ENCODE results near the gene CALN1.
"Not testable (repeated sequence)": the region's sequence is repeated elsewhere in the genome, so short reads cannot be mapped to it uniquely, and the experiment has no call there.

The CALN1 gene

DNA sequence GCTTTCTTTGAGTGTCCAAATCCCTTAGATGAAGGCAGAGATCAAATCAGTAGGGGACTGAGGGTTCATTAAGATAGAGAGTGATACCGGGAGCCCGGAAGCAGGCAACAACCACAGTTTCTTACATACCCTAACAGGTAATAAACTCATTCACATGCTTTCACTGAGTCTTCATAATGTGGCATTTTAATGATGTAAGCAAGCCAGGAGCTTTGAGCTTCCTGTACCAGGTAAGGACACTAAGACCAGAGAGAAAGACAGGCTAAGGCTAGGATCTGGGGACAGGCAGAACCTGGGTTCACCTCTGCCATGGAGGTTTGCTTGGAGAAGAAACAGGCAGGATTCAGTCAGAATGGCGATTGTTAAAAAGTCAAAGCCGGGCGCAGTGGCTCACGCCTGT, 661.8 kb downstream of the CALN1 start:
- no peak for TF ChIP-seq EZH2phosphoT487 (IDR thresholded peaks at IDR 0.05; ENCODE audit: low read depth)
- TF ChIP-seq, protein P1, sequence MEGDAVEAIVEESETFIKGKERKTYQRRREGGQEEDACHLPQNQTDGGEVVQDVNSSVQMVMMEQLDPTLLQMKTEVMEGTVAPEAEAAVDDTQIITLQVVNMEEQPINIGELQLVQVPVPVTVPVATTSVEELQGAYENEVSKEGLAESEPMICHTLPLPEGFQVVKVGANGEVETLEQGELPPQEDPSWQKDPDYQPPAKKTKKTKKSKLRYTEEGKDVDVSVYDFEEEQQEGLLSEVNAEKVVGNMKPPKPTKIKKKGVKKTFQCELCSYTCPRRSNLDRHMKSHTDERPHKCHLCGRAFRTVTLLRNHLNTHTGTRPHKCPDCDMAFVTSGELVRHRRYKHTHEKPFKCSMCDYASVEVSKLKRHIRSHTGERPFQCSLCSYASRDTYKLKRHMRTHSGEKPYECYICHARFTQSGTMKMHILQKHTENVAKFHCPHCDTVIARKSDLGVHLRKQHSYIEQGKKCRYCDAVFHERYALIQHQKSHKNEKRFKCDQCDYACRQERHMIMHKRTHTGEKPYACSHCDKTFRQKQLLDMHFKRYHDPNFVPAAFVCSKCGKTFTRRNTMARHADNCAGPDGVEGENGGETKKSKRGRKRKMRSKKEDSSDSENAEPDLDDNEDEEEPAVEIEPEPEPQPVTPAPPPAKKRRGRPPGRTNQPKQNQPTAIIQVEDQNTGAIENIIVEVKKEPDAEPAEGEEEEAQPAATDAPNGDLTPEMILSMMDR (IDR thresholded peaks at IDR 0.05; ENCODE audit: low read depth, low read length): no peak
- no peaks in the 10 kb centered on the region for H3K36me3 ChIP-seq (replicated peaks; ENCODE audit: low read depth, low read length)

DNA sequence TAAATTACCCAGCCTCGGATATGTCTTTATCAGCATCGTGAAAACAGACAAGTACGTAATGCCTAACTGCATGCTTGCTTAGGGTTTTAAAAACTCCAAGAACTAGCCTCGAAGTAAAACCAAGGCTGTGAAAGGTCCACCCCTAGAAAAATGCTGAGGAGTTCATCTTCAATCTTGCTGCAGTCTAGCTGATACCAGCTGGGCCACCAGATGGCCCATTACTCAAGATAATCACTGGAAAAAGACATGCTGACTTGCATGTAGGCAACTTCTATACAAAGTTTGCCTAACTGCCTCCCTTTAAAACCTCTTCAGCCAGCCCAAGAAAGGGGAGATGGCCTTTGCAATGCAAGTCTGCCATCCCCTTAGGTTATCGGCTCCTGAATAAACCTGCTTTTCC, 666.1 kb downstream of the CALN1 start:
- Histone ChIP-seq H3K27ac (ENCODE audit: low read length) (no peak overlapping the region), H3K9me3 (ENCODE audit: insufficient read depth, low read length) (no peaks in the 10 kb centered on the region), H2AFZ (ENCODE audit: low read depth, low read length) (no peak overlapping the region), H4K20me1 (ENCODE audit: insufficient read depth, low read length) (no peaks in the 10 kb centered on the region), H3K36me3 (replicated peaks; ENCODE audit: low read depth, low read length) (no peaks in the 10 kb centered on the region), H3K9ac (ENCODE audit: low read length) (no peak overlapping the region), H3K4me2 (ENCODE audit: low read length) (no peak overlapping the region), H3K79me2 (ENCODE audit: low read length) (no peaks in the 10 kb centered on the region), H3K27me3 (ENCODE audit: low read depth, low read length) (no peaks in the 10 kb centered on the region), H3K4me1 (ENCODE audit: low read length) (no peaks in the 10 kb centered on the region), H3K4me3 (ENCODE audit: low read length) (no peak overlapping the region)
- no peak for TF ChIP-seq EZH2phosphoT487 (IDR thresholded peaks at IDR 0.05; ENCODE audit: low read depth)
- TF ChIP-seq, protein P1 (IDR thresholded peaks at IDR 0.05; ENCODE audit: low read depth, low read length): no peak

More for the DNA sequence above, 661.8 kb downstream of the CALN1 start:
- H3K4me3 ChIP-seq (ENCODE audit: low read length): no peak overlapping the region
- H3K9ac ChIP-seq (ENCODE audit: low read length): no peak overlapping the region
- no peaks in the 10 kb centered on the region for H3K27me3 ChIP-seq (ENCODE audit: low read depth, low read length)
- no peak overlapping the region for H3K4me2 ChIP-seq (ENCODE audit: low read length)
- H3K27ac ChIP-seq (ENCODE audit: low read length): no peak overlapping the region
- no peaks in the 10 kb centered on the region for H4K20me1 ChIP-seq (ENCODE audit: insufficient read depth, low read length)
- no peaks in the 10 kb centered on the region for H3K9me3 ChIP-seq (ENCODE audit: insufficient read depth, low read length)
- no peaks in the 10 kb centered on the region for H3K79me2 ChIP-seq (ENCODE audit: low read length)
- no peak overlapping the region for H2AFZ ChIP-seq (ENCODE audit: low read depth, low read length)
- no peaks in the 10 kb centered on the region for H3K4me1 ChIP-seq (ENCODE audit: low read length)

DNA sequence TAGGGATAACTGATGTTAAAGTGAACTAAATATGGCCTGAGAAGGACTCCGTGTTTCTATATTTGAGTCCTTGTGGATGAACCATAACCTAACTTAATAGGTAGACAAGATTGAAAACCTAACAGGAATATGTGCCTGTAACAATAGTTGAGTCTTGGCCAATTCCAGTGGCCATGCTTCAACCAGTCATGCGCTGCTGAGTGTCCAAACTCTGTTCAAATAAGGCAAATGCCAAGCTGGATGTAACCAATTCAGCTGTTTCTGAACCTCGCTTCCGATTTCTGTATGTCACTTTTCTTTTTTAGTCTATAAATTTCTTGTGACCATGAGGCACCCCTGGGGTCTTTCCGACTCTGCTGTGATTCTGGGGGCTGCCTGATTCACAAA, 672.0 kb downstream of the CALN1 start:
- H3K36me3 ChIP-seq (replicated peaks; ENCODE audit: low read depth, low read length): no peaks in the 10 kb centered on the region
- H3K9me3 ChIP-seq (ENCODE audit: insufficient read depth, low read length): no peaks in the 10 kb centered on the region
- no peak overlapping the region for H3K27ac ChIP-seq (ENCODE audit: low read length)
- no peak overlapping the region for H2AFZ ChIP-seq (ENCODE audit: low read depth, low read length)
- no peaks in the 10 kb centered on the region for H4K20me1 ChIP-seq (ENCODE audit: insufficient read depth, low read length)
- no peak for TF ChIP-seq EZH2phosphoT487 (IDR thresholded peaks at IDR 0.05; ENCODE audit: low read depth)
- TF ChIP-seq, protein P1 (IDR thresholded peaks at IDR 0.05; ENCODE audit: low read depth, low read length): no peak
- H3K4me1 ChIP-seq (ENCODE audit: low read length): no peaks in the 10 kb centered on the region
- H3K4me3 ChIP-seq (ENCODE audit: low read length): no peak overlapping the region
- no peaks in the 10 kb centered on the region for H3K79me2 ChIP-seq (ENCODE audit: low read length)
- H3K9ac ChIP-seq (ENCODE audit: low read length): no peak overlapping the region
- H3K27me3 ChIP-seq (ENCODE audit: low read depth, low read length): no peaks in the 10 kb centered on the region
- H3K4me2 ChIP-seq (ENCODE audit: low read length): no peak overlapping the region

DNA sequence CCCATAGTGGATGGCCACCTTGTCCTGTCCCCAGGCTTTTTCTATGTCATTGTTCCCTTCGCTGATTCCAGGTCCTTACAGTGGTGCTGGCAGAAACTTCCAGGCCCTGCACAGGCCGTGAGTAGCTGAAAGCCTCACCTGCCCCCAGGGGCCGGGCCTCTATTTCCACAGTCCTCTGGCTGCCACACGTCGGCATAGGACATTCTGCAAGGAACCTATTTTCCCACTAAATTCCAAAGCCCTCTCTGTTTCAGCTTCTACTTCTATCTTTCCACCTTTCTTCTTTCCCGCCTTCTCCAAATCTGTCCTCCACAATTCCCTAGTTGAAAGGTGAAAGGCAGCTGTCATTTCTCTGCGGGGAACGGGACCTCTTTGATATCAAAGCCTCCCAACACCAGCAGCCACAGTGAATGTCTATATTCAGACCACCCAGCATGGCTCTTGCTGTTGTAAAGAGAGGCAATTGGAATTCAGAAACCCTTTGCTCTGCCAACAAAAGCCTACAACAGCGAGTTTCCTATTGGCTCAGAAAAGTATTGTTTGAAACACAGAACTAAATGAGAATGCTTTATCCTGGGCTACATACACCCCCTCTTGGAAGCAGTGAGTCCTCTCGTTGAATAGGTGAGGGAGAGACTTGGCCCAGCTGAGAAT, 672.5 kb downstream of the CALN1 start:
- Histone ChIP-seq H3K9me3 (ENCODE audit: insufficient read depth, low read length) (no peaks in the 10 kb centered on the region), H3K4me1 (ENCODE audit: low read length) (no peaks in the 10 kb centered on the region), H3K79me2 (ENCODE audit: low read length) (no peaks in the 10 kb centered on the region), H4K20me1 (ENCODE audit: insufficient read depth, low read length) (no peaks in the 10 kb centered on the region), H3K27ac (ENCODE audit: low read length) (no peak overlapping the region), H3K27me3 (ENCODE audit: low read depth, low read length) (no peaks in the 10 kb centered on the region), H2AFZ (ENCODE audit: low read depth, low read length) (no peak overlapping the region), H3K4me3 (ENCODE audit: low read length) (no peak overlapping the region), H3K4me2 (ENCODE audit: low read length) (no peak overlapping the region), H3K36me3 (replicated peaks; ENCODE audit: low read depth, low read length) (no peaks in the 10 kb centered on the region), H3K9ac (ENCODE audit: low read length) (no peak overlapping the region)
- TF ChIP-seq, protein P1 (IDR thresholded peaks at IDR 0.05; ENCODE audit: low read depth, low read length): no peak
- TF ChIP-seq EZH2phosphoT487 (IDR thresholded peaks at IDR 0.05; ENCODE audit: low read depth): no peak

DNA sequence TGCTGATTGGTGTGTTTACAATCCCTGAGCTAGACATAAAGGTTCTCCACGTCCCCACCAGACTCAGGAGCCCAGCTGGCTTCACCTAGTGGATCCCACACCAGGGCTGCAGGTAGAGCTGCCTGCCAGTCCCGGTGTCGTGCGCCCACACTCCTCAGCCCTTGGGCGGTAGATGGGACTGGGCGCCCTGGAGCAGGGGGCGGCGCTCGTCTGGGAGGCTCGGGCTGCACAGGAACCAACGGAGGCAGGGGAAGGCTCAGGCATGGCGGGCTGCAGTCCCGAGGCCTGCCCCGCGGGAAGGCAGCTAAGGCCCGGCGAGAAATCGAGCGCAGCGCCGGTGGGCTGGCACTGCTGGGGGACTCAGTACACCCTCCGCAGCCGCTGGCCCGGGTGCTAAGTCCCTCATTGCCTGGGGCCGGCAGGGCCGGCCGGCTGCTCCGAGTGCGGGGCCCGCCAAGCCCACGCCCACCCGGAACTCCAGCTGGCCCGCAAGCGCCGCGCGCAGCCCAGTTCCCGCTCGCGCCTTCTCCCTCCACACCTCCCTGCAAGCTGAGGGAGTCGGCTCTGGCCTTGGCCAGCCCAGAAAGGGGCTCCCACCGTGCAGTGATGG, 674.1 kb downstream of the CALN1 start:
- not testable (repeated sequence) for H3K9ac ChIP-seq (ENCODE audit: low read length); H3K4me1 ChIP-seq (ENCODE audit: low read length); H3K27ac ChIP-seq (ENCODE audit: low read length); H3K4me3 ChIP-seq (ENCODE audit: low read length); H3K79me2 ChIP-seq (ENCODE audit: low read length); H3K36me3 ChIP-seq (replicated peaks; ENCODE audit: low read depth, low read length); H3K4me2 ChIP-seq (ENCODE audit: low read length); H4K20me1 ChIP-seq (ENCODE audit: insufficient read depth, low read length); H3K9me3 ChIP-seq (ENCODE audit: insufficient read depth, low read length); H3K27me3 ChIP-seq (ENCODE audit: low read depth, low read length); H2AFZ ChIP-seq (ENCODE audit: low read depth, low read length)
